T-helper 2 cell (primary cell): ENCODE data around the gene CACNA1C.

ENCODE experiments used
- DNase-seq, 5 experiments: peaks; one replicate each; pipeline versions ENCODE4 v3.0.0 to v3.0.0-alpha.2; 2012 to 2022

Gene CACNA1C

GRCh38 chr12:2284321-2284813, 231.6 kb downstream of the CACNA1C start:
- DNase-seq, result no peak

GRCh38 chr12:2284857-2285256, 232.1 kb downstream of the CACNA1C start:
- DNase-seq, result peak in 1 of 5 experiments; percentile 15

- no peak for DNase-seq
These were observed 232.7 kb downstream of the CACNA1C start for GRCh38 chr12:2285462-2285861.

- DNase-seq, result no peak
These were observed 233.3 kb downstream of the CACNA1C start for GRCh38 chr12:2286047-2286446.

GRCh38 chr12:2286461-2287131, 233.8 kb downstream of the CACNA1C start:
- DNase-seq, result no peak

GRCh38 chr12:2287151-2287550, 234.4 kb downstream of the CACNA1C start:
- DNase-seq, result no peak

- DNase-seq, result no peak
These were observed 234.8 kb downstream of the CACNA1C start for GRCh38 chr12:2287589-2287988.

GRCh38 chr12:2288001-2288400, 235.2 kb downstream of the CACNA1C start:
- DNase-seq, result no peak

GRCh38 chr12:2288471-2288870, 235.7 kb downstream of the CACNA1C start:
- no peak for DNase-seq

GRCh38 chr12:2288875-2289274, 236.1 kb downstream of the CACNA1C start:
- DNase-seq, result no peak

GRCh38 chr12:2289525-2289924, 236.7 kb downstream of the CACNA1C start:
- no peak for DNase-seq

GRCh38 chr12:2290091-2290490, 237.3 kb downstream of the CACNA1C start:
- DNase-seq, result no peak

GRCh38 chr12:2290516-2291065, 237.8 kb downstream of the CACNA1C start:
- no peak for DNase-seq

- DNase-seq, result peak in 1 of 5 experiments; percentile 45
These were observed 238.5 kb downstream of the CACNA1C start for GRCh38 chr12:2291182-2291832.

GRCh38 chr12:2291947-2292346, 239.2 kb downstream of the CACNA1C start:
- no peak for DNase-seq

GRCh38 chr12:2292560-2292959, 239.8 kb downstream of the CACNA1C start:
- no peak for DNase-seq

- no peak for DNase-seq
These were observed 242.1 kb downstream of the CACNA1C start for GRCh38 chr12:2294651-2295475.

- no peak for DNase-seq
These were observed 243.2 kb downstream of the CACNA1C start for GRCh38 chr12:2295941-2296461.

- no peak for DNase-seq
These were observed 244.2 kb downstream of the CACNA1C start for GRCh38 chr12:2297004-2297403.

GRCh38 chr12:2297658-2298057, 244.9 kb downstream of the CACNA1C start:
- DNase-seq, result no peak

- DNase-seq, result no peak
These were observed 245.9 kb downstream of the CACNA1C start for GRCh38 chr12:2298556-2299200.

- no peak for DNase-seq
These were observed 246.4 kb downstream of the CACNA1C start for GRCh38 chr12:2299206-2299605.
